Trophoblast cell (in vitro differentiated cells and primary cell): ENCODE measurements around the gene TAF1A. TPM values are rescaled to one million over a fixed set of nuclear protein-coding genes. Genes with fewer than 3 reads are reported as not detected.
A peak's percentile ranks its signal among the peaks of the same experiment; 100 is the strongest.

Experiments
- DNase-seq, 2 donors: peaks; one replicate each; pipeline ENCODE4 v3.0.0-alpha.2; 2016
- H2AFZ ChIP-seq: 2 replicates; pipeline ENCODE4 v1.6.1; 2013; ENCODE audit warnings: low read length, moderate library complexity, mild to moderate bottlenecking; ENCODE audit not compliant: insufficient read depth, poor library complexity
- H2AK5ac ChIP-seq: 2 replicates; pipeline ENCODE4 v1.6.1; 2013; ENCODE audit warnings: mild to moderate bottlenecking, low read length
- H2BK120ac ChIP-seq: 2 replicates; pipeline ENCODE4 v1.6.1; 2013; ENCODE audit warnings: low read length, mild to moderate bottlenecking, moderate library complexity; ENCODE audit not compliant: insufficient read depth, poor library complexity
- H2BK12ac ChIP-seq: 2 replicates; pipeline ENCODE4 v1.6.1; 2013; ENCODE audit warnings: mild to moderate bottlenecking, low read length, moderate library complexity
- H2BK5ac ChIP-seq: 2 replicates; pipeline ENCODE4 v1.6.1; 2013; ENCODE audit warnings: low read length, low read depth, moderate library complexity, mild to moderate bottlenecking; ENCODE audit not compliant: poor library complexity
- H3K14ac ChIP-seq: 2 replicates; pipeline ENCODE4 v1.6.1; 2013; ENCODE audit warnings: mild to moderate bottlenecking, low read length
- H3K18ac ChIP-seq: 2 replicates; pipeline ENCODE4 v1.6.1; 2013; ENCODE audit warnings: mild to moderate bottlenecking, low read length
- H3K23ac ChIP-seq: 2 replicates; pipeline ENCODE4 v1.6.1; 2013; ENCODE audit warnings: low read length
- H3K27ac ChIP-seq: 2 replicates; pipeline ENCODE4 v1.5.1; 2013; ENCODE audit warnings: low read depth, mild to moderate bottlenecking, inconsistent platforms, low read length, moderate library complexity
- H3K27me3 ChIP-seq: 2 replicates; pipeline ENCODE4 v1.6.1; 2013; ENCODE audit warnings: inconsistent platforms, mild to moderate bottlenecking, low read length, moderate library complexity; ENCODE audit not compliant: insufficient read depth
- H3K36me3 ChIP-seq, 2 experiments: 1 replicate in 1 of 2; 2 replicates in 1 of 2; pipeline ENCODE4 v1.6.1; 2013; ENCODE audit warnings: low read length in 2 of 2, mild to moderate bottlenecking in 2 of 2, moderate library complexity in 1 of 2; ENCODE audit not compliant: insufficient read depth in 2 of 2, control insufficient read depth in 1 of 2
- H3K4ac ChIP-seq: 2 replicates; pipeline ENCODE4 v1.6.1; 2013; ENCODE audit warnings: low read depth, mild to moderate bottlenecking, low read length, moderate library complexity
- H3K4me1 ChIP-seq, 2 experiments: 1 replicate in 1 of 2; 2 replicates in 1 of 2; pipeline ENCODE4 v1.6.1; 2013; ENCODE audit warnings: low read length in 2 of 2, mild to moderate bottlenecking in 2 of 2, moderate library complexity in 1 of 2; ENCODE audit not compliant: insufficient read depth in 2 of 2, control insufficient read depth in 1 of 2
- H3K4me2 ChIP-seq: 2 replicates; pipeline ENCODE4 v1.6.1; 2013; ENCODE audit warnings: inconsistent platforms, mild to moderate bottlenecking, low read length, moderate library complexity
- H3K4me3 ChIP-seq: 2 replicates; pipeline ENCODE4 v1.5.1; 2013; ENCODE audit warnings: mild to moderate bottlenecking, low read depth, low read length, inconsistent platforms
- H3K79me1 ChIP-seq: one replicate; pipeline ENCODE4 v1.6.1; 2013; ENCODE audit warnings: low read length
- H3K79me2 ChIP-seq: 2 replicates; pipeline ENCODE4 v1.6.1; 2013; ENCODE audit warnings: low read length, mild to moderate bottlenecking; ENCODE audit not compliant: control insufficient read depth, insufficient read depth, poor library complexity
- H3K9ac ChIP-seq: 2 replicates; pipeline ENCODE4 v1.6.1; 2013; ENCODE audit warnings: mild to moderate bottlenecking, low read length
- H3K9me3 ChIP-seq: 2 replicates; pipeline ENCODE4 v1.6.1; 2013; ENCODE audit warnings: low read depth, mild to moderate bottlenecking, control low read depth, inconsistent platforms, low read length; ENCODE audit not compliant: insufficient read depth
- H4K12ac ChIP-seq: 2 replicates; pipeline ENCODE4 v1.6.1; 2013; ENCODE audit warnings: low read depth, mild to moderate bottlenecking, low read length, moderate library complexity
- H4K8ac ChIP-seq: 2 replicates; pipeline ENCODE4 v1.6.1; 2013; ENCODE audit warnings: low read depth, mild to moderate bottlenecking, low read length, moderate library complexity
- H4K91ac ChIP-seq: one replicate; pipeline ENCODE4 v1.6.1; 2013; ENCODE audit warnings: low read depth, mild to moderate bottlenecking, low read length, moderate library complexity
- WGBS: extraction: QIAGEN DNeasy Blood & Tissue Kit; methylation state at CpG from one replicate; pipeline ENCODE4 v1.1.7; 2013; ENCODE audit warnings: missing lambda C conversion rate; ENCODE audit not compliant: insufficient read length, insufficient coverage; ENCODE audit errors: extremely low coverage; 5-methylcytosine and 5-hydroxymethylcytosine counted together
- polyA plus RNA-seq: library from polyadenylated mRNA; stranded (reverse); fragments of 200-250 nt; gene quantifications from 2 replicates; pipeline ENCODE4 v1.2.3, GENCODE V29; 2013

TAF1A gene
- polyA plus RNA-seq, result 5.2 and 6.2 TPM in 2 replicates

- Histone ChIP-seq H4K12ac (peak within 1 kb of the TSS; percentile 98), H3K79me1 (peaks cover 3% of the 10 kb centered on the region), H2BK12ac (no peak within 1 kb of the TSS), H3K79me2 (peaks cover 5% of the 10 kb centered on the region), H3K23ac (no peak within 1 kb of the TSS), H2AK5ac (peak within 1 kb of the TSS; percentile 63), H3K27ac (peak within 1 kb of the TSS; percentile 52), H3K9ac (peak within 1 kb of the TSS; percentile 75), H3K18ac (peak within 1 kb of the TSS; percentile 79), H3K4ac (peak within 1 kb of the TSS; percentile 22), H3K14ac (peak within 1 kb of the TSS; percentile 66), H3K4me1 (peaks cover 2 to 6% of the 10 kb centered on the region in 2 experiments), H4K8ac (peak within 1 kb of the TSS; percentile 93), H3K9me3 (no peaks in the 10 kb centered on the region), H2BK120ac (peak within 1 kb of the TSS; percentile 52), H3K36me3 (peaks cover 3 to 6% of the 10 kb centered on the region in 2 experiments), H4K91ac (peak within 1 kb of the TSS; percentile 77), H3K4me3 (peak within 1 kb of the TSS; percentile 79), H3K27me3 (no peaks in the 10 kb centered on the region), H2AFZ (peak within 1 kb of the TSS; percentile 67), H3K4me2 (peak within 1 kb of the TSS; percentile 65), H2BK5ac (peak within 1 kb of the TSS; percentile 62)
- DNase-seq, result peak; percentile 90 to 91
- no CpG with 5 or more reads among the region's 41 CpGs for WGBS
Measured at GRCh38 chr1:222589462-222590302, at the start of gene TAF1A. Gene TAF1A (minus strand): TSS chr1:222589933.

GRCh38 chr1:222634180-222635013, 44.7 kb upstream of the TAF1A start:
- Histone ChIP-seq H2AK5ac (no peak overlapping the region), H3K9me3 (no peaks in the 10 kb centered on the region), H3K36me3 (peaks cover 15 to 18% of the 10 kb centered on the region in 2 experiments), H3K4me2 (no peak overlapping the region), H3K14ac (no peak overlapping the region), H2BK120ac (no peak overlapping the region), H3K79me1 (no peaks in the 10 kb centered on the region), H3K9ac (no peak overlapping the region), H3K27ac (no peak overlapping the region), H3K4ac (no peak overlapping the region), H2BK12ac (no peak overlapping the region), H3K23ac (no peak overlapping the region), H4K12ac (no peak overlapping the region), H4K91ac (no peak overlapping the region), H3K27me3 (no peaks in the 10 kb centered on the region), H3K4me3 (no peak overlapping the region), H3K4me1 (no peaks in the 10 kb centered on the region), H3K18ac (no peak overlapping the region), H3K79me2 (no peaks in the 10 kb centered on the region), H2AFZ (no peak overlapping the region), H2BK5ac (no peak overlapping the region), H4K8ac (no peak overlapping the region)
- DNase-seq, result peak; percentile 92 to 100
- no CpG with 5 or more reads among the region's 7 CpGs for WGBS

GRCh38 chr1:222632749-222633148, 43.0 kb upstream of the TAF1A start:
- no peak overlapping the region for H3K27ac ChIP-seq
- no peaks in the 10 kb centered on the region for H3K79me1 ChIP-seq
- no CpG with 5 or more reads among the region's 2 CpGs for WGBS
- H3K4me1 ChIP-seq, result no peaks in the 10 kb centered on the region
- H3K4me2 ChIP-seq, result no peak overlapping the region
- H2BK120ac ChIP-seq, result no peak overlapping the region
- no peak overlapping the region for H4K8ac ChIP-seq
- no peak overlapping the region for H3K4ac ChIP-seq
- H3K9me3 ChIP-seq, result no peaks in the 10 kb centered on the region
- no peak overlapping the region for H2BK12ac ChIP-seq
- H4K12ac ChIP-seq, result no peak overlapping the region
- H3K79me2 ChIP-seq, result no peaks in the 10 kb centered on the region
- no peak overlapping the region for H3K23ac ChIP-seq
- no peak overlapping the region for H2AK5ac ChIP-seq
- no peak for DNase-seq
- H3K4me3 ChIP-seq, result no peak overlapping the region
- H3K14ac ChIP-seq, result no peak overlapping the region
- H3K36me3 ChIP-seq, result peaks cover 18% of the 10 kb centered on the region in 2 experiments
- H2BK5ac ChIP-seq, result no peak overlapping the region
- H3K27me3 ChIP-seq, result no peaks in the 10 kb centered on the region
- H2AFZ ChIP-seq, result no peak overlapping the region
- H4K91ac ChIP-seq, result no peak overlapping the region
- H3K9ac ChIP-seq, result no peak overlapping the region
- no peak overlapping the region for H3K18ac ChIP-seq

- Histone ChIP-seq H2AK5ac (no peak overlapping the region), H3K4me1 (no peaks in the 10 kb centered on the region), H3K14ac (no peak overlapping the region), H3K27ac (no peak overlapping the region), H3K23ac (no peak overlapping the region), H2BK120ac (no peak overlapping the region), H3K4me3 (no peak overlapping the region), H3K27me3 (no peaks in the 10 kb centered on the region), H3K36me3 (peaks cover 18 to 20% of the 10 kb centered on the region in 2 experiments), H2AFZ (no peak overlapping the region), H3K18ac (no peak overlapping the region), H3K4me2 (no peak overlapping the region), H2BK12ac (no peak overlapping the region), H2BK5ac (no peak overlapping the region), H4K8ac (no peak overlapping the region), H3K79me2 (no peaks in the 10 kb centered on the region), H3K9ac (no peak overlapping the region), H3K9me3 (no peaks in the 10 kb centered on the region), H3K79me1 (no peaks in the 10 kb centered on the region), H4K12ac (no peak overlapping the region), H3K4ac (no peak overlapping the region), H4K91ac (no peak overlapping the region)
- peak in 1 of 2 donors; percentile 54 for DNase-seq
- no CpG with 5 or more reads among the region's 3 CpGs for WGBS
Measured at GRCh38 chr1:222631611-222632208, 42.0 kb upstream of the TAF1A start.
